GM19328 (cell line): ENCODE measurements around the gene MBD5.

Experiments
- ATAC-seq: cut with Tn5 transposase; IDR thresholded peaks from one replicate; pipeline ENCODE4 v1.9.1; 2021; ENCODE audit warnings: mild to moderate bottlenecking, moderate library complexity; ENCODE audit not compliant: unreplicated experiment

Gene MBD5

GRCh38 chr2:148298196-148298595 is 277.3 kb downstream of the MBD5 start:
- no peak for ATAC-seq

GRCh38 chr2:148299616-148300015 is 278.7 kb downstream of the MBD5 start:
- no peak for ATAC-seq

GRCh38 chr2:148300544-148300943 is 279.7 kb downstream of the MBD5 start:
- no peak for ATAC-seq

GRCh38 chr2:148301362-148301761 is 280.5 kb downstream of the MBD5 start:
- no peak for ATAC-seq

- no peak for ATAC-seq
These were observed 281.6 kb downstream of the MBD5 start for GRCh38 chr2:148302526-148302925.

GRCh38 chr2:148303161-148303560 is 282.3 kb downstream of the MBD5 start:
- no peak for ATAC-seq

GRCh38 chr2:148305476-148305875 is 284.6 kb downstream of the MBD5 start:
- ATAC-seq = no peak

- no peak for ATAC-seq
These were observed 285.1 kb downstream of the MBD5 start for GRCh38 chr2:148306027-148306426.

GRCh38 chr2:148317598-148317997 is 296.7 kb downstream of the MBD5 start:
- ATAC-seq = no peak

- no peak for ATAC-seq
These were observed 317.6 kb downstream of the MBD5 start for GRCh38 chr2:148338541-148338940.

GRCh38 chr2:148342086-148342485 is 321.2 kb downstream of the MBD5 start:
- ATAC-seq = no peak

- no peak for ATAC-seq
These were observed 329.3 kb downstream of the MBD5 start for GRCh38 chr2:148350199-148350598.

GRCh38 chr2:148351437-148352143 is 330.7 kb downstream of the MBD5 start:
- no peak for ATAC-seq

- ATAC-seq = no peak
These were observed 337.5 kb downstream of the MBD5 start for GRCh38 chr2:148358375-148358774.

- ATAC-seq = no peak
These were observed 339.8 kb downstream of the MBD5 start for GRCh38 chr2:148360662-148361061.

GRCh38 chr2:148362144-148362796 is 341.4 kb downstream of the MBD5 start:
- no peak for ATAC-seq

GRCh38 chr2:148375214-148375613 is 354.3 kb downstream of the MBD5 start:
- ATAC-seq = no peak

GRCh38 chr2:148391324-148391723 is 370.4 kb downstream of the MBD5 start:
- ATAC-seq = no peak

- no peak for ATAC-seq
These were observed 381.9 kb downstream of the MBD5 start for GRCh38 chr2:148402786-148403185.

- ATAC-seq = no peak
These were observed 390.0 kb downstream of the MBD5 start for GRCh38 chr2:148410899-148411298.

GRCh38 chr2:148416248-148416647 is 395.4 kb downstream of the MBD5 start:
- no peak for ATAC-seq

- ATAC-seq = no peak
These were observed 409.2 kb downstream of the MBD5 start for GRCh38 chr2:148430101-148430500.

GRCh38 chr2:148447877-148448276 is 427.0 kb downstream of the MBD5 start:
- ATAC-seq = no peak
